Measurements from ENCODE around the gene NOL3. TPM values are rescaled to one million over a fixed set of nuclear protein-coding genes. Genes with fewer than 3 reads are reported as not detected.

NOL3 gene
- total and polyA plus RNA-seq, 2 of the 13 experiments (the other 11 are each of a cell fraction or from before 2014, with no cell fraction given): 5.7 to 20.5 TPM

DNA sequence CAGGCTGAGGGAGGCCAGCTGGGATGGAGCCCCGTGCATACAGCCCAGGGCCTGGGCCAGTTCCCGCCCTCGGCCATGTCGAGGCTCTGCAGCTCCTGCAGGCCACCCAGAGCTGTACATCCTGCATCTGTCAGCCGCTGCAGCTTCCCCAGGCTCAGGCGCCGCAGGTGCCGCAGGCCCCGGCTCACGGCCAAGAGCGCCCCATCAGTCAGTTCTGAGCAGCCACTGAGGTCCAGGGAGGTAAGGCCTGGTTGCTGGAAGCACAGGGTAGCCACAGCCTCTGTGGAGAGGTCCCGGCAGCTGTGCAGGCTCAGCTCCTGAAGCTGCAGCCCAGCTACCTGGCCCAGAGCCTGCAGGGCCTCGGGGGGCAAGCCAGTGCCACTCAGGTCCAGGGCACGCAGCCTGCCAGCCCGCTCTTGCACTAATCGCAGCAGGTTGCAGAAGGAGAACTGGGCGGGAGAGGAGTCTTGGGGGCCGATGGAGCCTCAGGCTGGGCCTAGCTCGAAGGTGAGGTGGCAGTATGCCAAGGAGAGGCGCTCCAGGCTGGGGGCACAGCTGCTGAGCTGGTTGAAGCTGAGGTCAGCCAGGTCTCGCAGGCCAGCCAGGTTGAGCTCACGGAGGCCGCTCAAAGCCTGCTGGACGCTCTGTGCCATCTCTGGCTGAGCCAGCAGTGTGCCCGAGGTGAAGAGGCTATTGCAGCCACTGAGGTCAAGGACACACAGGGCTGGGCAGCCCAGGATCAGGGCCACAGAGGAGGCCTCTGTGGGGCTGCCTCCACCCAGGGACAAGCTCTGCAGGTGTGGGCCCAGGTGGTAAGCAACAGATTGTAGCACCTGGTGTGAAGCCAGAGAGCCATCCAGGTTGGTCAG lies 40.0 kb downstream of the NOL3 start:
- ATAC-seq: peak; percentile 68
- POLR2A ChIA-PET: interaction anchor here (0.7 to 3.0 kb wide), 5 partner anchors 12 to 61 kb away, joined by 3 to 17 read pairs (median 7); partner anchors contain the start of genes E2F4, NOL3 and TMEM208
- CTCF ChIA-PET (ENCODE audit: low intra/inter-chr PET ratio, low total read pairs): no interaction called here
- Histone ChIP-seq H3K9me3 (ENCODE audit: low read length) (no peaks in the 10 kb centered on the region), H3K4me1 (ENCODE audit: insufficient read depth, low read length) (peaks cover 71% of the 10 kb centered on the region), H3K79me2 (ENCODE audit: insufficient read depth, low read length) (no peaks in the 10 kb centered on the region), H3K36me3 (replicated peaks in 1 of 2; ENCODE audit: control insufficient read depth in 1 of 2, insufficient read depth in 2 of 2, low read length in 2 of 2) (no peaks in the 10 kb centered on the region), H4K20me1 (ENCODE audit: insufficient read depth, low read length) (no peaks in the 10 kb centered on the region), H3K27ac (ENCODE audit: extremely low read length, insufficient read depth, low read length) (no peak overlapping the region), H3K4me2 (ENCODE audit: low read depth, low read length) (peak overlapping the region; percentile 43), H3K9ac (ENCODE audit: insufficient read depth, low read depth, low read length) (peak overlapping the region; percentile 8; the same call in 1 of the 2 replicates), H3K27me3 (ENCODE audit: control insufficient read depth in 1 of 2, insufficient read depth in 2 of 2, low read length in 2 of 2) (no peaks in the 10 kb centered on the region), H2AFZ (ENCODE audit: low read length) (no peak overlapping the region), H3K4me3 (replicated peaks in 1 of 3; ENCODE audit: insufficient read depth in 1 of 3, low read depth in 2 of 3, low read length in 3 of 3) (no peak overlapping the region; a peak in 1 of 6 replicates)
- WGBS (ENCODE audit: low lambda C conversion rate): 32% methylated on average over 7 of the region's 25 CpGs
- no TSS peak for BruUV-seq (replicated peaks)
- no peak for FAIRE-seq
- peak; percentile 33 for DNase-seq (ENCODE audit: low spot score)
- in situ Hi-C loops (cut with HindIII; ENCODE audit: extremely low pct_ligation_motif_present, low pct_unique_long_range_greater_than_20kb): no loop called here
- intact Hi-C loops (cut with micrococcal nuclease; ENCODE audit: unreplicated experiment): no loop called here
- no peak for TF ChIP-seq KDM1A (CRISPR knock-in tag; IDR thresholded peaks at IDR 0.05)
- no peak for TF ChIP-seq ZNF644 (CRISPR knock-in tag; IDR thresholded peaks at IDR 0.05; ENCODE audit: low read depth)
- TF ChIP-seq TMF1 (CRISPR knock-in tag; IDR thresholded peaks at IDR 0.05; ENCODE audit: low read depth): no peak
- no peak for TF ChIP-seq ZNF543 (CRISPR knock-in tag; IDR thresholded peaks at IDR 0.05)
- TF ChIP-seq, protein P1, sequence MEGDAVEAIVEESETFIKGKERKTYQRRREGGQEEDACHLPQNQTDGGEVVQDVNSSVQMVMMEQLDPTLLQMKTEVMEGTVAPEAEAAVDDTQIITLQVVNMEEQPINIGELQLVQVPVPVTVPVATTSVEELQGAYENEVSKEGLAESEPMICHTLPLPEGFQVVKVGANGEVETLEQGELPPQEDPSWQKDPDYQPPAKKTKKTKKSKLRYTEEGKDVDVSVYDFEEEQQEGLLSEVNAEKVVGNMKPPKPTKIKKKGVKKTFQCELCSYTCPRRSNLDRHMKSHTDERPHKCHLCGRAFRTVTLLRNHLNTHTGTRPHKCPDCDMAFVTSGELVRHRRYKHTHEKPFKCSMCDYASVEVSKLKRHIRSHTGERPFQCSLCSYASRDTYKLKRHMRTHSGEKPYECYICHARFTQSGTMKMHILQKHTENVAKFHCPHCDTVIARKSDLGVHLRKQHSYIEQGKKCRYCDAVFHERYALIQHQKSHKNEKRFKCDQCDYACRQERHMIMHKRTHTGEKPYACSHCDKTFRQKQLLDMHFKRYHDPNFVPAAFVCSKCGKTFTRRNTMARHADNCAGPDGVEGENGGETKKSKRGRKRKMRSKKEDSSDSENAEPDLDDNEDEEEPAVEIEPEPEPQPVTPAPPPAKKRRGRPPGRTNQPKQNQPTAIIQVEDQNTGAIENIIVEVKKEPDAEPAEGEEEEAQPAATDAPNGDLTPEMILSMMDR (CRISPR knock-in tag; IDR thresholded peaks at IDR 0.05): peak; percentile 38; the same call in 1 of the 2 replicates
- TF ChIP-seq, protein P2, sequence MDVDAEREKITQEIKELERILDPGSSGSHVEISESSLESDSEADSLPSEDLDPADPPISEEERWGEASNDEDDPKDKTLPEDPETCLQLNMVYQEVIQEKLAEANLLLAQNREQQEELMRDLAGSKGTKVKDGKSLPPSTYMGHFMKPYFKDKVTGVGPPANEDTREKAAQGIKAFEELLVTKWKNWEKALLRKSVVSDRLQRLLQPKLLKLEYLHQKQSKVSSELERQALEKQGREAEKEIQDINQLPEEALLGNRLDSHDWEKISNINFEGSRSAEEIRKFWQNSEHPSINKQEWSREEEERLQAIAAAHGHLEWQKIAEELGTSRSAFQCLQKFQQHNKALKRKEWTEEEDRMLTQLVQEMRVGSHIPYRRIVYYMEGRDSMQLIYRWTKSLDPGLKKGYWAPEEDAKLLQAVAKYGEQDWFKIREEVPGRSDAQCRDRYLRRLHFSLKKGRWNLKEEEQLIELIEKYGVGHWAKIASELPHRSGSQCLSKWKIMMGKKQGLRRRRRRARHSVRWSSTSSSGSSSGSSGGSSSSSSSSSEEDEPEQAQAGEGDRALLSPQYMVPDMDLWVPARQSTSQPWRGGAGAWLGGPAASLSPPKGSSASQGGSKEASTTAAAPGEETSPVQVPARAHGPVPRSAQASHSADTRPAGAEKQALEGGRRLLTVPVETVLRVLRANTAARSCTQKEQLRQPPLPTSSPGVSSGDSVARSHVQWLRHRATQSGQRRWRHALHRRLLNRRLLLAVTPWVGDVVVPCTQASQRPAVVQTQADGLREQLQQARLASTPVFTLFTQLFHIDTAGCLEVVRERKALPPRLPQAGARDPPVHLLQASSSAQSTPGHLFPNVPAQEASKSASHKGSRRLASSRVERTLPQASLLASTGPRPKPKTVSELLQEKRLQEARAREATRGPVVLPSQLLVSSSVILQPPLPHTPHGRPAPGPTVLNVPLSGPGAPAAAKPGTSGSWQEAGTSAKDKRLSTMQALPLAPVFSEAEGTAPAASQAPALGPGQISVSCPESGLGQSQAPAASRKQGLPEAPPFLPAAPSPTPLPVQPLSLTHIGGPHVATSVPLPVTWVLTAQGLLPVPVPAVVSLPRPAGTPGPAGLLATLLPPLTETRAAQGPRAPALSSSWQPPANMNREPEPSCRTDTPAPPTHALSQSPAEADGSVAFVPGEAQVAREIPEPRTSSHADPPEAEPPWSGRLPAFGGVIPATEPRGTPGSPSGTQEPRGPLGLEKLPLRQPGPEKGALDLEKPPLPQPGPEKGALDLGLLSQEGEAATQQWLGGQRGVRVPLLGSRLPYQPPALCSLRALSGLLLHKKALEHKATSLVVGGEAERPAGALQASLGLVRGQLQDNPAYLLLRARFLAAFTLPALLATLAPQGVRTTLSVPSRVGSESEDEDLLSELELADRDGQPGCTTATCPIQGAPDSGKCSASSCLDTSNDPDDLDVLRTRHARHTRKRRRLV (CRISPR knock-in tag; IDR thresholded peaks at IDR 0.05): no peak
- TF ChIP-seq, protein P3, sequence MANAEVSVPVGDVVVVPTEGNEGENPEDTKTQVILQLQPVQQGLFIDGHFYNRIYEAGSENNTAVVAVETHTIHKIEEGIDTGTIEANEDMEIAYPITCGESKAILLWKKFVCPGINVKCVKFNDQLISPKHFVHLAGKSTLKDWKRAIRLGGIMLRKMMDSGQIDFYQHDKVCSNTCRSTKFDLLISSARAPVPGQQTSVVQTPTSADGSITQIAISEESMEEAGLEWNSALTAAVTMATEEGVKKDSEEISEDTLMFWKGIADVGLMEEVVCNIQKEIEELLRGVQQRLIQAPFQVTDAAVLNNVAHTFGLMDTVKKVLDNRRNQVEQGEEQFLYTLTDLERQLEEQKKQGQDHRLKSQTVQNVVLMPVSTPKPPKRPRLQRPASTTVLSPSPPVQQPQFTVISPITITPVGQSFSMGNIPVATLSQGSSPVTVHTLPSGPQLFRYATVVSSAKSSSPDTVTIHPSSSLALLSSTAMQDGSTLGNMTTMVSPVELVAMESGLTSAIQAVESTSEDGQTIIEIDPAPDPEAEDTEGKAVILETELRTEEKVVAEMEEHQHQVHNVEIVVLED (CRISPR knock-in tag; IDR thresholded peaks at IDR 0.05; ENCODE audit: borderline replicate concordance): no peak
- TF ChIP-seq ZNF569 (CRISPR knock-in tag; IDR thresholded peaks at IDR 0.05; ENCODE audit: borderline replicate concordance): no peak
- TF ChIP-seq, protein P4, sequence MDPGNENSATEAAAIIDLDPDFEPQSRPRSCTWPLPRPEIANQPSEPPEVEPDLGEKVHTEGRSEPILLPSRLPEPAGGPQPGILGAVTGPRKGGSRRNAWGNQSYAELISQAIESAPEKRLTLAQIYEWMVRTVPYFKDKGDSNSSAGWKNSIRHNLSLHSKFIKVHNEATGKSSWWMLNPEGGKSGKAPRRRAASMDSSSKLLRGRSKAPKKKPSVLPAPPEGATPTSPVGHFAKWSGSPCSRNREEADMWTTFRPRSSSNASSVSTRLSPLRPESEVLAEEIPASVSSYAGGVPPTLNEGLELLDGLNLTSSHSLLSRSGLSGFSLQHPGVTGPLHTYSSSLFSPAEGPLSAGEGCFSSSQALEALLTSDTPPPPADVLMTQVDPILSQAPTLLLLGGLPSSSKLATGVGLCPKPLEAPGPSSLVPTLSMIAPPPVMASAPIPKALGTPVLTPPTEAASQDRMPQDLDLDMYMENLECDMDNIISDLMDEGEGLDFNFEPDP (CRISPR knock-in tag; conservative IDR thresholded peaks at IDR 0.05): 0 out of 2 replicates have a peak, but pooled peaks have one; percentile 94
- no peak for TF ChIP-seq HDAC6 (IDR thresholded peaks at IDR 0.05; ENCODE audit: low read depth, low read length)
- no peak for TF ChIP-seq KDM5A (IDR thresholded peaks at IDR 0.05; ENCODE audit: borderline replicate concordance, low read length)
- no peak for TF ChIP-seq SRF (IDR thresholded peaks at IDR 0.05; ENCODE audit: low read depth, low read length)
